Activated naive CD8-positive, alpha-beta T cell treated with anti-CD3 and anti-CD28 coated beads, Interleukin-2, amount 50 U/mL, for 24 hours (primary cell): Measurements from ENCODE around the gene HELZ.
A peak's percentile ranks its signal among the peaks of the same experiment; 100 is the strongest.
"Not testable (repeated sequence)": the region's sequence is repeated elsewhere in the genome, so short reads cannot be mapped to it uniquely, and the experiment has no call there.

ENCODE experiments used
- ATAC-seq: fragments of 150-1000 bp; cut with Tn5 transposase; one replicate; pipeline ENCODE4 v1.10.0; 2021
- DNase-seq: peaks from one replicate; pipeline ENCODE4 v3.0.0; 2021
- H3K27ac Mint-ChIP-seq: one replicate; pipeline ENCODE4 v1.8.0; 2021; ENCODE audit warnings: mild to moderate bottlenecking, mixed read lengths
- H3K27me3 Mint-ChIP-seq: one replicate; pipeline ENCODE4 v1.8.0; 2021; ENCODE audit warnings: mixed read lengths
- H3K36me3 Mint-ChIP-seq: one replicate; pipeline ENCODE4 v1.8.0; 2021; ENCODE audit warnings: low read depth, mixed read lengths
- H3K4me1 Mint-ChIP-seq: one replicate; pipeline ENCODE4 v1.8.0; 2021; ENCODE audit warnings: mixed read lengths
- H3K4me3 Mint-ChIP-seq: one replicate; pipeline ENCODE4 v1.8.0; 2021; ENCODE audit warnings: mild to moderate bottlenecking, moderate library complexity, mixed read lengths
- H3K9me3 Mint-ChIP-seq: one replicate; pipeline ENCODE4 v1.8.0; 2021; ENCODE audit warnings: mixed read lengths

Gene HELZ, protein sequence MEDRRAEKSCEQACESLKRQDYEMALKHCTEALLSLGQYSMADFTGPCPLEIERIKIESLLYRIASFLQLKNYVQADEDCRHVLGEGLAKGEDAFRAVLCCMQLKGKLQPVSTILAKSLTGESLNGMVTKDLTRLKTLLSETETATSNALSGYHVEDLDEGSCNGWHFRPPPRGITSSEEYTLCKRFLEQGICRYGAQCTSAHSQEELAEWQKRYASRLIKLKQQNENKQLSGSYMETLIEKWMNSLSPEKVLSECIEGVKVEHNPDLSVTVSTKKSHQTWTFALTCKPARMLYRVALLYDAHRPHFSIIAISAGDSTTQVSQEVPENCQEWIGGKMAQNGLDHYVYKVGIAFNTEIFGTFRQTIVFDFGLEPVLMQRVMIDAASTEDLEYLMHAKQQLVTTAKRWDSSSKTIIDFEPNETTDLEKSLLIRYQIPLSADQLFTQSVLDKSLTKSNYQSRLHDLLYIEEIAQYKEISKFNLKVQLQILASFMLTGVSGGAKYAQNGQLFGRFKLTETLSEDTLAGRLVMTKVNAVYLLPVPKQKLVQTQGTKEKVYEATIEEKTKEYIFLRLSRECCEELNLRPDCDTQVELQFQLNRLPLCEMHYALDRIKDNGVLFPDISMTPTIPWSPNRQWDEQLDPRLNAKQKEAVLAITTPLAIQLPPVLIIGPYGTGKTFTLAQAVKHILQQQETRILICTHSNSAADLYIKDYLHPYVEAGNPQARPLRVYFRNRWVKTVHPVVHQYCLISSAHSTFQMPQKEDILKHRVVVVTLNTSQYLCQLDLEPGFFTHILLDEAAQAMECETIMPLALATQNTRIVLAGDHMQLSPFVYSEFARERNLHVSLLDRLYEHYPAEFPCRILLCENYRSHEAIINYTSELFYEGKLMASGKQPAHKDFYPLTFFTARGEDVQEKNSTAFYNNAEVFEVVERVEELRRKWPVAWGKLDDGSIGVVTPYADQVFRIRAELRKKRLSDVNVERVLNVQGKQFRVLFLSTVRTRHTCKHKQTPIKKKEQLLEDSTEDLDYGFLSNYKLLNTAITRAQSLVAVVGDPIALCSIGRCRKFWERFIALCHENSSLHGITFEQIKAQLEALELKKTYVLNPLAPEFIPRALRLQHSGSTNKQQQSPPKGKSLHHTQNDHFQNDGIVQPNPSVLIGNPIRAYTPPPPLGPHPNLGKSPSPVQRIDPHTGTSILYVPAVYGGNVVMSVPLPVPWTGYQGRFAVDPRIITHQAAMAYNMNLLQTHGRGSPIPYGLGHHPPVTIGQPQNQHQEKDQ (N-terminal part only)

DNA sequence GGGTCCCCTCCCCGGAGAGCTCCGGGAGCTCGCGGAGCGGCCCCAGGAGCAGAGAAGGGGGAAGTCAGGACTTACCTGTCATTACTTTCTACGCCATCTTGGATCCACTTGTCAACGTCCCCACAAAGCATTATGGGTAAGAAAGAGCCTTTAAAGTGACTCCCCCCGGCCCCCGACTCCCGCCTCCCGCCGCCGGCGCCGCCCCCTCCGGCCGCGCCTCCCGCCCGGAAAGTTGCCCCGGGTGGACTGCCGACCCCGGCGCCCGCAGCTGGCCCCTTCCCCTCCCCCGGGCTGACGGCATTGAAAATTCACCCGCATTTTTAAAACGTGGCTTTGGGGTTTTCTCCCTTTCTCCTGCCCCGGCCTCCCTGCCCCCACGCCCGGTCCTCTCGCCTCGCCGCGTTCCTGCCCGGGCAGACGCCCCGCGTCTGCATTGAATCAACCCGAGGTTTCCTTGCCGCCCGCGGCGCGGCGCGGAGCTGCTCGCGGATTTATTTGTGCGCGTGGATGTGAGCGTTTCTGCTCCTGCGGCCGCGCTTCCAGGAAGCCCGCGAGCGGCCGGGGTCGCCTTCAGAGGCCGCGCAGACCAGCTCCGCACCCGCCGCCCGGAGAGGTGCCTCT is at the start of gene HELZ:
HELZ (minus strand) TSS at position 124 of the 621 bp plus-strand sequence. CDS start 26,392 bp downstream, outside the sequence.
- Mint-ChIP-seq H3K36me3 (peaks cover 16% of the 10 kb centered on the region), H3K4me1 (peaks cover 47% of the 10 kb centered on the region), H3K27me3 (peaks cover 9% of the 10 kb centered on the region), H3K9me3 (no peaks in the 10 kb centered on the region), H3K27ac (peak within 1 kb of the TSS; percentile 66), H3K4me3 (peak within 1 kb of the TSS; percentile 90)
- DNase-seq, result peak; percentile 78
- ATAC-seq, result peak; percentile 74

DNA sequence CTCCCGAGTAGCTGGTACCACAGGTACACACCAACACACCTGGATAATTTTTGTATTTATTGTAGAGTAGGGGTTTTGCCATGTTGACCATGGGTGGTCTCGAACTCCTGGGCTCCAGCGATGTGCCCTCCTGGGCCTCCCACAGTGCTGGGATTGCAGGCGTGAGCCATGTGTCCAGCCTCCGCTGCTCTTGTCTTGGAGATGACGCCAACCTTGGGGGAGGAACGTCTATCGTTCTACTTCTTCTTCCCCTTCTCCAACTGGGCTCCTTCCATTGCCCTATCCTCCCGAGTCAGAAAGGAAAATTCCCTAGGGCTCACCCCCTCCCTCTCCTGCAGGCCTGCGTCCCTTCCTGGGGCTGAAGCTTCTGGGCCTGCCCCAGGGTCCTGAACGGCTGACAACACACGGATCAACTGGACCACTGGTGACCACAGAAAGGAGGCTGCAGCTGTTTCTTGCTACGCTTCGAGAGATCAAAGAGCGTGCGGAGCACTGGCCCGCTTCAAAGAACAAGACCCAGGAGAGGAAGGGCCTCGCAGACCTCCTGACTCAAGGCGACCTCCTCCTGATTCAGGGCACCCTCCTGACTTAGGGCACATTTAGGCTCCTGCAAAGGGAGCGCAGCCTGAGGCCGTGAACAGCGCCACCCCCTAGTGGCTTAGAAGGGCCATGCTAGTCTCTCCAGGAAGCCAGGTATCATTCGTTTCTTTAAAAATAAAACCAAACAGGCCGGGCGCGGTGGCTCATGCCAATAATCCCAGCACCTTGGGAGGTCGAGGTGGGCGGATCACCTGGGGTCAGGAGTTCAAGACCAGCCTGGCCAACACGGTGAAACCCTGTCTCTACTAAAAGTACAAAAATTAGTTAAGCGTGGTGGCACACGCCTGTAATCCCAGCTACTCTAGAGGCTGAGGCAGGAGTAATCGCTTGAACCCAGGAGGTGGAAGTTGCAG is 48.5 kb upstream of the HELZ start:
- H3K9me3 Mint-ChIP-seq, result no peaks in the 10 kb centered on the region
- no peaks in the 10 kb centered on the region for H3K4me1 Mint-ChIP-seq
- H3K27me3 Mint-ChIP-seq, result no peaks in the 10 kb centered on the region
- ATAC-seq (peak; percentile 91), DNase-seq (peak; percentile 65)
- no peaks in the 10 kb centered on the region for H3K36me3 Mint-ChIP-seq
- no peak overlapping the region for H3K4me3 Mint-ChIP-seq
- no peak overlapping the region for H3K27ac Mint-ChIP-seq

DNA sequence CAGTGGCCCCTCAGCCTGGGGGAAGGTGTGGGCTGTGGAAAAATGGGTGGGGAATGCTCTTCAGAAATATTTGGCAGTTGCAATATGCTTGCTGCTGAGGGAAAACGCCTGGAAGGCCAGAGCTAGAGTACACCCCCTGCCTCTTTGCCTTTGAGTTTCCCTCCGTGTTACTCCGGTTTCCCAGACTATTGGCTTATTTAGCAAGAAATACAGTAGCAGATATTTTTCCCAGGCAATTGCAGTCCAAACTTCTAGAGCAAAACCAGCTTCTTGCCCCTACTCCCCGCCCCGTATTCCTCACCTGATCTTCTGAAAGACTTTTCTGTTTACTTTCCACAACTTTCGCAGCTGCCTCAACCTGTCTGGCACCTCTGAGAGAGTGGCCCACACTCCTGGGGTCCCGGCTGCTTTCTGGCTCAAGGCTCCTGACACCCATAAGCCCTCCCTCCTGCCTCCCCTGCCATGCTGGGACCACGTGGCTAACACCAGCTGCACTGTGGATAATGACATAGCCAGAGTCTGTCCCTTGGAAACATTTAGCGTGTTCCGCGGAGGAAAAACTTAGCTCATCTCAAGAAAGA is 45.8 kb upstream of the HELZ start:
- DNase-seq (no peak), ATAC-seq (no peak)
- Mint-ChIP-seq H3K27ac (no peak overlapping the region), H3K4me1 (no peaks in the 10 kb centered on the region), H3K4me3 (no peak overlapping the region), H3K9me3 (no peaks in the 10 kb centered on the region), H3K36me3 (no peaks in the 10 kb centered on the region), H3K27me3 (no peaks in the 10 kb centered on the region)

DNA sequence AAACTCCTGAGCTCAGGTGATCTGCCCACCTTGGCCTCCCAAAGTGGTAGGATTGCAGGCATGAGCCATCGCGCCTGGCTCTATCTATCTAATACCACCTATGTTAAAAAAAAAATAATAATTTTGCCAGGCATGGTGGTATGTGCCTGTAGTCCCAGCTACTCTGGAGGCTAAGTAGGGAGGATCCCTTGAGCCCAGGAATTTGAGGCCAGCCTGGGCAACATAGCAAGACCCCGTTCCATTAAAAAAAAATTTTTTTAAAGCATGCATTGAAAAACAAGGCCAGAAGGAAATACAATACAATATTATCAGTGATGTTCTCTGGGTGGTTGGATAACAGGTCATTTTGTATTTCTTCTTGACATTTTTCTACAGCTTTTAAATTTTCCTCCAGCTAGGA is 45.2 kb upstream of the HELZ start:
- no peak overlapping the region for H3K4me3 Mint-ChIP-seq
- H3K27ac Mint-ChIP-seq, result no peak overlapping the region
- DNase-seq (no peak), ATAC-seq (no peak)
- H3K27me3 Mint-ChIP-seq, result no peaks in the 10 kb centered on the region
- no peaks in the 10 kb centered on the region for H3K4me1 Mint-ChIP-seq
- no peaks in the 10 kb centered on the region for H3K36me3 Mint-ChIP-seq
- no peaks in the 10 kb centered on the region for H3K9me3 Mint-ChIP-seq

DNA sequence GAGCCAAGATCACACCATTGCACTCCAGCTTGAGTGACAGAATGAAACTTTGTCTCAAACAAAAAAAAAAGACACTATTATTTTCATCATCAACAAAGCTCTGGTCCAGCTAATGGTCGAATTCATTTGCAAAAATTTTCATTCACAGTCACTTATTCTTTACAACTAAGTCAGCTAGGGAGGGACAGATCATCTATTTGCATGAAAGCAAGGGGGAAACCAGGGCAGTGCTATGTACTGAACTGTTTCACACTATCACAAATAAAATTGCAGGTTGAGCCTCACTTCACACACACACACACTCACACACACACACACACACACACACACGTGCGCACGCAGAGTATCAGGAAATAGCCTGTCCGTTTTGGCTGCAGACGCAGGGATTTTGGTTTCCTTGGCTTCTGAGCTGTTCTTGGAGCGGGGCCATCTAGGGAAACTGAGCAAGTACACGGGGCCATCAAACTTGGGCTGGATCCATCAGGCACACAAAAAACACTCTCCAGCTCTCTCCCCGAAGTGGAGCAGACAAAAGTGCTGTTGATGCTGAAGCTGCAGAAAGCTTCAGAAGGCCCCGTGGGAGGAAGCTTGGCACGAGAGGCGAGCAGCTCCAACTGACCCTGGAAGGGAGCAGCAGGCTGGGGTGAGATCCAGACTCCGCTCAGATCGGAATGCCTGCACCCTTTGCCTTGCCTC is 44.3 kb upstream of the HELZ start:
- Mint-ChIP-seq H3K27ac (no peak overlapping the region), H3K27me3 (no peaks in the 10 kb centered on the region), H3K36me3 (no peaks in the 10 kb centered on the region), H3K9me3 (no peaks in the 10 kb centered on the region), H3K4me1 (no peaks in the 10 kb centered on the region), H3K4me3 (no peak overlapping the region)
- ATAC-seq (no peak), DNase-seq (no peak)

DNA sequence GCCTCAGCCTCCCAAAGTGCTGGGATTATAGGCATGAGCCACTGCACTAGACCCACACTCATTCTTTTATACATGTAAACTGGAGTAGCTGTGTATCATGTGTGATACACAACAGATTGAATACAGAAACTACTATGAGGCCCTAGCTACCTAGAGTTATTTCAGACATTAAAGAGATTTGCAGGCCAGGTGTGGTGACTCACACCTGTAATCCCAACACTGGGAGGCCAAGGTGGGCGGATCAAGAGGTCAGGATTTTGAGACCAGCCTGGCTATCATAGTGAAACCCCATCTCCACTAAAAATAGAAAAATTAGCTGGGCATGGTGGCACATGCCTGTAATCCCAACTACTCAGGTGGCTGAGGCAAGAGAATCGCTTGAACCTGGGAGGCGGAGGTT is 41.8 kb upstream of the HELZ start:
- not testable (repeated sequence) for H3K4me3 Mint-ChIP-seq, H3K27ac Mint-ChIP-seq, DNase-seq, H3K9me3 Mint-ChIP-seq, H3K36me3 Mint-ChIP-seq, H3K27me3 Mint-ChIP-seq, ATAC-seq, H3K4me1 Mint-ChIP-seq

DNA sequence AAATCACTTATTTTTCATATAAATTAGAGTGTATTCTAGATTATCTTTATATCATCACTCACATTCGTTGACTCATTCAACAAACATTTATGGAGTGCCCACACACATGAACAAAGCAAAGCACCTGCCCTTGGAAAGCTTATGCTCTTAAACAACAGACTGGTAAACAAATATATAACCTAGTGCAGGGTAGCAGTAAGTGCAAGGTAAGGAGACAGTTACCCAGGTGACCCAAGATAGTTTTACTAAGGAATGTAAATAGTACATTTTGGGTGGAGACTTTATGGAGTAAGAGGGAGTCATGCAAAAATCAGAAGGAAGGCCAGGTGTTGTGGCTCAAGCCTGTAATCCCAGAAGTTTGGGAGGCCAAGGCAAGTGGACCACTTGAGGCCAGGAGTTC is 40.4 kb upstream of the HELZ start:
- Mint-ChIP-seq H3K36me3 (no peaks in the 10 kb centered on the region), H3K27me3 (no peaks in the 10 kb centered on the region), H3K9me3 (no peaks in the 10 kb centered on the region), H3K4me3 (no peak overlapping the region), H3K4me1 (no peaks in the 10 kb centered on the region), H3K27ac (no peak overlapping the region)
- DNase-seq, result no peak
- no peak for ATAC-seq

DNA sequence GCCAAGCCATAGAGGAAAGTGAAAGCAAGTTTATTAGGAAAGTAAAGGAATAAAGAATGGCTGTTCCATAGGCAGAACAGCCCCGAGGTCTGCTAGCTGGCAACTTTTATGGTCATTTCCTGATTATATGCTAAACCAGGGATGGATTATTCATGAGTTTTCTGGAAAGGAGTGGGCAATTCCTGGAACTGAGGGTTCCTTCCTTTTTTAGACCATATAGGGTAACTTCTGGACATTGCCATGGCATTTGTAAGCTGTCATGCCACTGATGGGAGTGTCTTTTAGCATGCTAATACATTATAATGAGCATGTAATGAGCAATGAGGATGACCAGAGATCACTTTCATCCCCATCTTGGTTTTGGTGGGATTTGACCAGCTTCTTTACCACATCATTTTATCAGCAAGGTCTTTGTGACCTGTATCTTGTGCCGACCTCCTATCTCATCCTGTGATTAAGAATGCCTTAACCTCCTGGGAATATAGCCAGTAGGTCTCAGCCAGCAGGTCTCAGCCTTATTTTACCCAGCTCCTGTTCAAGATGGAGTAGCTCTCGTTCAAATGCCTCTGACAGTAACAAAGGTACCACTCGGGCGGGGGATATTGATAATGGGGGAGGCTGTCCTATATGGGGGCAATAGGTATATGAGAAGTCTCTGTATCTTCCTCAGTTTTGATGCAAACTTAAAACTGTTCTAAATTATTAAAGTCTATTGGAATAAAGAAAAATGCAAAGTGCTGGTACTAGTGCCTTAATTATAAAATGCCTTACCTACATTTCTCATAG is 38.9 kb upstream of the HELZ start:
- Mint-ChIP-seq H3K4me3 (no peak overlapping the region), H3K27me3 (no peaks in the 10 kb centered on the region), H3K9me3 (no peaks in the 10 kb centered on the region), H3K27ac (no peak overlapping the region), H3K4me1 (no peaks in the 10 kb centered on the region), H3K36me3 (no peaks in the 10 kb centered on the region)
- ATAC-seq (no peak), DNase-seq (no peak)

DNA sequence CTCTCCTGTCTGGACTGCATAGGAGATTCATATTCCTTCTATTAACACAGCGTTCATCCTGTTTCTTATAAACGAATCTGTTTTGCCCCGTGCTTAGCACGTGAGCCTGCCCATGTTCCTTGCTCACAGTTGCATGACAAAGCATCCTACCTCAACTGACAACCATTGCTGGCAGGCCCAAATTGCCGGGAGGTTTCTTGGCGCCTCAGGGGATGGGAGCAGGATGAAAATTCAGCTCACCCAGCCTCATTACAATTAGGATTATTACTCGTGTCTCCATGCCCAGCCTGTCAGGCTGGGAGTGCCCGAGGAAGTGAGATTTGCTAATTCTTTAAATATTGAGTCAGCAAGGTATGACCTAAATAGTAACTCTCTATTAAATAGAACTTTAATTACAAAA is 36.7 kb upstream of the HELZ start:
- no peaks in the 10 kb centered on the region for H3K36me3 Mint-ChIP-seq
- no peak overlapping the region for H3K27ac Mint-ChIP-seq
- no peaks in the 10 kb centered on the region for H3K4me1 Mint-ChIP-seq
- no peaks in the 10 kb centered on the region for H3K27me3 Mint-ChIP-seq
- no peak for ATAC-seq
- H3K9me3 Mint-ChIP-seq, result no peaks in the 10 kb centered on the region
- H3K4me3 Mint-ChIP-seq, result no peak overlapping the region
- DNase-seq, result no peak

DNA sequence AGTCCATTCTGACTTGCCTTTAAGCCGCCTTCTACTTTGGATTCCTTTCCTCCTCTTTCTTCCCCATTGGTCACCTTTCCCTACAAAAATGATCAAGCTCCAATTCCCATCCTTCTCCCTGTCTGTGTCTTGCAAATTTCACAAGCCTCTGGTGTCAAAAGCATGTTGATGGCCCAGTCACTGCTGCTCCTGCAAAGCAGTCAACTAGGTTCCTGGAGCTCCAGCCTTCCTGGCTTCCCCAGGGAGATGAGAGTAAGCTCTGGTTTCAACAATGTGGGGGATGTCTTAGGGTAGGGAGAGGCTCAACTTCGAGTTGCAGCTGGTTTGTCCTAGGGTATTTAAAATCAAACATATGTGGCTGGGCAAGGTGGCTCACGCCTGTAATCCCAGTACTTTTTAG is 36.1 kb upstream of the HELZ start:
- no peak for ATAC-seq
- no peaks in the 10 kb centered on the region for H3K36me3 Mint-ChIP-seq
- no peak for DNase-seq
- H3K4me1 Mint-ChIP-seq, result no peaks in the 10 kb centered on the region
- H3K9me3 Mint-ChIP-seq, result no peaks in the 10 kb centered on the region
- H3K27me3 Mint-ChIP-seq, result no peaks in the 10 kb centered on the region
- no peak overlapping the region for H3K27ac Mint-ChIP-seq
- H3K4me3 Mint-ChIP-seq, result no peak overlapping the region

DNA sequence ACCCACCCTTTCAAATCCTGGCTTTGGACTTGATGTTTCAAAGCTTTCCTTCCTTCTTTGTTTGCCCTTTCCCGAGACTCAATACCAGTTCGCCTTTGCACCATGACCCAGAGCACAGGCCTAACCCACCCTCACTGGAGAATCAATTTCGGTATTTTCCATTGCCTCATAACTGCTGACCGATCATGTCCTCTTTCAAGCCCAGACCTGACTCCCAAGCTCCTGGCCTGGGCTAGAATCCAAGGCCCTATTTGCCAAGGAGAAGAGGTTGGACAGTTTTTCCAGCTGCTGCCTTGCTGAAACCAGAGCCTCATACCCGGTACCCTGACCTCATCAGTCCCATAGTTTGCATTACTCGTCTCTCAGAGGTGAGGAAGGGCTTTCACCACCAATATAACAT is 35.3 kb upstream of the HELZ start:
- no peak for ATAC-seq
- no peak overlapping the region for H3K27ac Mint-ChIP-seq
- H3K4me1 Mint-ChIP-seq, result no peaks in the 10 kb centered on the region
- H3K36me3 Mint-ChIP-seq, result no peaks in the 10 kb centered on the region
- H3K27me3 Mint-ChIP-seq, result no peaks in the 10 kb centered on the region
- DNase-seq, result no peak
- H3K9me3 Mint-ChIP-seq, result no peaks in the 10 kb centered on the region
- no peak overlapping the region for H3K4me3 Mint-ChIP-seq

DNA sequence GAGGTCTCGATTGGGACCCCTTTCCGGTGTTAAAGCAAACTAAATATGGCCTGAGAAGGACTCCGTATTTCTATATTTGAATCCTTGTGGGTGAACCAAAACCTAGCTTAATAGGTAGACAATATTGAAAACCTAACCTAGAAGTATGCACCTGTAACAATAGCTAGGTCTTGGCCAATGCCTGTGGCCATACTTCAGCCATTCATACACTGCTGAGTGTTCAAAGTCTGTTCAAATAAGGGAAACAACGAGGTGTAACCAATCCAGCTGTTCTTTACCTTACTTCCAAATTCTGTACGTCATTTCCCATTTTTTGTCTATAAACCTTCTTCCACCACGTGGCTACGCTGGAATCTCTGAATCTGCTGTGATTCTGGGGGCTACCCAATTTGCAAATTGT is 34.1 kb upstream of the HELZ start:
- H3K27me3 Mint-ChIP-seq, result no peaks in the 10 kb centered on the region
- H3K4me3 Mint-ChIP-seq, result no peak overlapping the region
- no peak overlapping the region for H3K27ac Mint-ChIP-seq
- no peaks in the 10 kb centered on the region for H3K4me1 Mint-ChIP-seq
- DNase-seq (no peak), ATAC-seq (no peak)
- H3K36me3 Mint-ChIP-seq, result no peaks in the 10 kb centered on the region
- no peaks in the 10 kb centered on the region for H3K9me3 Mint-ChIP-seq
